Fibroblast of villous mesenchyme (primary cell): Measurements from ENCODE around the gene ENTPD2. TPM values are rescaled to one million over a fixed set of nuclear protein-coding genes. Genes with fewer than 3 reads are reported as not detected.
"Not testable (repeated sequence)": the region's sequence is repeated elsewhere in the genome, so short reads cannot be mapped to it uniquely, and the experiment has no call there.

ENCODE experiments used
- DNase-seq: peaks from one replicate; pipeline ENCODE4 v3.0.0-alpha.2; 2010; ENCODE audit warnings: low read depth
- H3K4me3 ChIP-seq: 2 replicates; pipeline ENCODE4 v1.5.1; 2011; ENCODE audit warnings: low read depth, mild to moderate bottlenecking, low read length
- CTCF ChIP-seq: IDR thresholded peaks from 2 replicates; pipeline ENCODE4 v1.5.1; 2012; ENCODE audit warnings: low read depth, mild to moderate bottlenecking, low read length; ENCODE audit not compliant: insufficient read depth
- total RNA-seq: library from RNA; depleted of rRNA; stranded (reverse); fragments of >200 nt; gene quantifications from 2 replicates; pipeline ENCODE4 v1.2.3, GENCODE V29; 2012

The ENTPD2 gene
- total RNA-seq, 1 donor = not detected

- no peak overlapping the region for H3K4me3 ChIP-seq
- DNase-seq = peak; percentile 80
- TF ChIP-seq CTCF = peak; percentile 84
These were observed 14.1 kb upstream of the ENTPD2 start for GRCh38 chr9:137067860-137068538.

- no peak overlapping the region for H3K4me3 ChIP-seq
- TF ChIP-seq CTCF = no peak
- DNase-seq = no peak
These were observed 12.4 kb upstream of the ENTPD2 start for GRCh38 chr9:137066096-137066861.

- no peak for TF ChIP-seq CTCF
These were observed 11.6 kb upstream of the ENTPD2 start for GRCh38 chr9:137065336-137065967.

GRCh38 chr9:137064880-137065164 is 11.0 kb upstream of the ENTPD2 start:
- H3K4me3 ChIP-seq = no peak overlapping the region

More at GRCh38 chr9:137065336-137065967, 11.6 kb upstream of the ENTPD2 start:
- DNase-seq = no peak
- no peak overlapping the region for H3K4me3 ChIP-seq

GRCh38 chr9:137064027-137064879 is 10.4 kb upstream of the ENTPD2 start:
- peak; percentile 88 for TF ChIP-seq CTCF
- no peak for DNase-seq
- H3K4me3 ChIP-seq = no peak overlapping the region

More at GRCh38 chr9:137064880-137065164, 11.0 kb upstream of the ENTPD2 start:
- no peak for DNase-seq
- TF ChIP-seq CTCF = no peak

GRCh38 chr9:137063311-137064026 is 9.6 kb upstream of the ENTPD2 start:
- no peak for DNase-seq
- no peak overlapping the region for H3K4me3 ChIP-seq
- TF ChIP-seq CTCF = no peak

- not testable (repeated sequence) for H3K4me3 ChIP-seq, DNase-seq
These were observed 8.9 kb upstream of the ENTPD2 start for GRCh38 chr9:137062798-137063197.
